Measurements from ENCODE around the gene SFXN1. TPM values are rescaled to one million over a fixed set of nuclear protein-coding genes. Genes with fewer than 3 reads are reported as not detected.
"Not testable (repeated sequence)": the region's sequence is repeated elsewhere in the genome, so short reads cannot be mapped to it uniquely, and the experiment has no call there.

The SFXN1 gene
- total RNA-seq, 1 donor from 2014 or later: 79.5 TPM

- no peak for DNase-seq (ENCODE audit: low spot score in 2 of 2)
- FAIRE-seq: no peak
Observed at GRCh38 chr5:175491223-175491622, 12.9 kb downstream of the SFXN1 start.

GRCh38 chr5:175493260-175493659 is 14.9 kb downstream of the SFXN1 start:
- FAIRE-seq (no peak), DNase-seq (ENCODE audit: low spot score in 2 of 2) (no peak)

- FAIRE-seq: no peak
- DNase-seq (ENCODE audit: low spot score in 2 of 2): no peak
Observed at GRCh38 chr5:175493726-175494125, 15.4 kb downstream of the SFXN1 start.

DNA sequence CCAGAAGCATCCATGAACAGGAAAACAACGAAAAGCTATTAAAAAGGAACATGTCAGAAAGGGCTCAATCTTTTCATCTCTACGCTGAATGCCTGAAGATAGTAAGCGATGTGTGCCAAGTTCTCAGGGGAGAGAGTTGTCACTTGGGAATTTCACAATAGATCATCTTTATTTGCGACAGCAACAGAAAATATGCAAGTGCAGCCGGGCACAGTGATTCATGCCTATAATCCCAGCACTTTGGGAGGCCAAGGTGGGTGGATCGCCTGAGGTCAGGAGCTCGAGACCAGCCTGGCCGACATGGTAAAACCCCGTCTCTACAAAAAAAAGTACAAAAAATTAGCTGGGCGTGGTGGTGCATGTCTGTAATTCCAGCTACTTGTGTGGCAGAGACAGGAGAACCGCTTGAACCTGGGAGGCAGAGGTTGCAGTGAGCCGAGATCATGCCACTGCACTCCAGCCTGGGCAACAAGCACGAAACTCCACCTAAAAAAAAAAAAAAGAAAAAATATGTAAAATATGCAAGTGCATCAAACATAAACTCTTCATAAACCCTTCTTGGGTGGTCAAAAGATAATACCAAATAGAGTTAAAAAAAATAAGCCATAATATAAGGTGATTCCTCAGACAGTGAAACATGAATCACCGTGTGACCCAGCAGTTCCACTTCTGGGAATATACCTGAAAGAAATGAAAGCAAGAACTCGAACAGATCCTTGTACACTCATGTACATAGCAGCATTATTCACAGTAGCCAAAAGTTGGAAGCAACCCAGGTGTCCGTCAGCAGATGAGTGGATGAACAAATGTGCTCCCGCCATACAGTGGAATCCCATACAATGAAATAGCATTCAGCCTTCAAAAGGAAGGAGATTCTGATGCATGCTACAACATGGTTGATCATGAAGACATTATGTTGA is 16.2 kb downstream of the SFXN1 start:
- DNase-seq (ENCODE audit: low spot score in 2 of 2) (no peak), FAIRE-seq (no peak)

DNA sequence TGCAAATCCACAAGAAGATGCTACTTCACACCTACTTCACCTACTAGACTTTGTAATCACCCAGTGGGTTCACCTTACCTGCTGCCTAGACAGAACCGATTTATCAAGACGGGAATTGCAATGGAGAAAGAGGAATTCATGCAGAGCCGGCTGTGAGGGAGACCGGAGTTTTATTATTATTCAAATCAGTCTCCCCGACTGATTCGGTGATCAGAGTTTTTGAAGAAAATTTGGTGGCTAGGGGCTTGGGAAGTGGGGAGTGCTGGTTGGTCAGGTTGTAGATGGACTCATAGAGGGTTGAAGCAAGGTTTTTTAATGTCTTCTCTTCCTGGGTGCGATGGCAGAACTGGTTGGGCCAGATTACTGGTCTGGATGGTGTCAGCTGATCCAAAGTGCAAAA is 23.4 kb downstream of the SFXN1 start:
- DNase-seq (ENCODE audit: low spot score in 2 of 2): no peak
- FAIRE-seq: no peak

DNA sequence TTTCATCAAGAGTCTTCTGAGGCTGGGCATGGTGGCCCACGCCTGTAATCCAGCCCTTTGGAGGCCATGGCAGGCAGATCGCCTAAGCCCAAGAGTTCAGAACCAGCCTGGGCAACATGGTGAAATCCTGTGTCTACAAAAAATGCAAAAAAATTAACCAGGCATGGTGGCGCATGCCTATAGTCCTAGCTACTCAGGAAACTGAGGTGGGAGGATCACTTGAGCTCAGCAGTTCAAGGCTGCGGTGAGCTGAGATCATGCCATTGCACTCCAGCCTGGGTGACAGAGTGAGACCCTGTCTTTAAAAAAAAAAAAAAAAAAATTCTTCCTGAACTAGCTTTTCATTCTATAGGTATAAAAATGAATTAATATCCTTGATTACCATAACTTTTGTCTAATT is 29.3 kb downstream of the SFXN1 start:
- DNase-seq (ENCODE audit: low spot score in 2 of 2); FAIRE-seq: not testable (repeated sequence)

DNA sequence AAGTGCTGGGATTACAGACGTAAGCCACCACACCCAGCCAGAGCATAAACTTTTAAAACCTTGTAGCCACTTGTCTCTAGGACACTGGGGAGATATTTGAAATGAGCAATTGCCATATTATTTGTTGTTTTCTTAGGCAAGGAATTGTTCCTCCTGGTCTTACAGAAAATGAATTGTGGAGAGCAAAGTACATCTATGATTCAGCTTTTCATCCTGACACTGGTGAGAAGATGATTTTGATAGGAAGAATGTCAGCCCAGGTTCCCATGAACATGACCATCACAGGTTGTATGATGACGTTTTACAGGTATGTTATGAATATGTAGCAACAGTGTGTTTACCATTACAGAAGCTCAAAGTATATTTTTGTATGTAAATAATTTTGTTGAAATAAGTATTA is 30.5 kb downstream of the SFXN1 start:
- no peak for FAIRE-seq
- no peak for DNase-seq (ENCODE audit: low spot score in 2 of 2)

- no peak for DNase-seq (ENCODE audit: low spot score in 2 of 2)
Observed at GRCh38 chr5:175513297-175513696, 34.9 kb downstream of the SFXN1 start.

DNA sequence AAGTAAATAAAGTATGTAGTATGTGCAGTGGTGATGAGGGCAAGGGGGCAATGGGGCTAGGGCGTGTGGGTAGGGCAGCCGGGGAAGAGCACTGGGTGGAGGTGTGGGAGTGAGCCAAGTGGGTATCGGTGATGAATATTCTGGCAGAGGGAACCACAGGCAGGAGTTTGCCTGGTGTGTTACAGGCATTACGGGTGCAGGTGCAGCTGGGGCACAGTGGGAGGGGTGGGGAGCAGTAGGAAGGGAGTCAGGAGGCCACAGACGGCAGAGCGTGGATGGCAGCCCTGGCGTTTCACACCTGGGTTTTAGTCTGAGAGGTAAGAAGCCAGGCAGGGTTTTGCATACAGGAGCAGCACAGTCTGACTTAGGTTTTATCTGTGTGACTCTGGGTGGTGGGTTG is 35.4 kb downstream of the SFXN1 start:
- no peak for DNase-seq (ENCODE audit: low spot score in 2 of 2)
- FAIRE-seq: no peak

More at GRCh38 chr5:175513297-175513696, 34.9 kb downstream of the SFXN1 start:
- no peak for FAIRE-seq

DNA sequence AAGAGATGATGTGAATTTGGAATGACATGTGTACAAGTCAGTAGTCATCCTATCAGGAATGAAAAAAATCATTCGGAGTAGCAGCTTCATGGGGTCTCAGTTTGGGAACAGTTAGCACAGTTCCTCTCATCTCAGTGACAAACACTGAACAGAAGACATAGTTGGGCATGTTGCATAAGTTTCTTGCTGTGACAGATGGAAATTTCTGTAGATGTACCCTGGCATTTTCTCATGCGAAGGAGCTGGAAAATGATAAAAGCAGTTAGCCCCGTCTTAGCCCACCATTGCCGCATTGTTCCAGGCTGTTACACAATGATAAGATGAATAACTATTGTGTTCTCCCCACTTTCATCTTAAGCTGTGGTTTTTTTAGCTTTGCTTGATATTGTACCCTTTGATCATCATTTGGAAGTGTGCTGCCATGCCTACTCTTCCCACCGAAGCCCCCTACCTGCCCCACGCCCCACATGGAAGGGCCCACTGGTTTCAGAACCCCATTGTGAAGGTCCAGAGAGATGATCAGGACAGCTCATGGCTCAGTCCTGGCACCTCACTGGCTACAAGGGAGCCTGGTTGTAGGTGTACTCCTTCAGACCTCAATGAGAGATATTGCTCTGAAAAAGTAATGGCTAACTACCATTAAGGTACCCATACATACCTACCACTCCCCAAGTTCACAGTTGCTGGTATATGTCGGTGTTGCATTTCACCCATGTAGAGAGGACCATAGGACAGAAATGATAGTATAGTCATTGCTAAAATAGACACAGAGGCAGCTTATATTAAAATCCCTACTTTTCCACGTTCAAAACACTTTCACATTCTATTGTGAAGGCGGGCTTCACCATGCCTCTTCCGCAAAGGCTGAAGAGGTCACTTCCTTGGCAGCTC is 38.8 kb downstream of the SFXN1 start:
- FAIRE-seq (no peak), DNase-seq (ENCODE audit: low spot score in 2 of 2) (no peak)

GRCh38 chr5:175517824-175518450 is 39.6 kb downstream of the SFXN1 start:
- no peak for DNase-seq (ENCODE audit: low spot score in 2 of 2)
- FAIRE-seq: no peak

DNA sequence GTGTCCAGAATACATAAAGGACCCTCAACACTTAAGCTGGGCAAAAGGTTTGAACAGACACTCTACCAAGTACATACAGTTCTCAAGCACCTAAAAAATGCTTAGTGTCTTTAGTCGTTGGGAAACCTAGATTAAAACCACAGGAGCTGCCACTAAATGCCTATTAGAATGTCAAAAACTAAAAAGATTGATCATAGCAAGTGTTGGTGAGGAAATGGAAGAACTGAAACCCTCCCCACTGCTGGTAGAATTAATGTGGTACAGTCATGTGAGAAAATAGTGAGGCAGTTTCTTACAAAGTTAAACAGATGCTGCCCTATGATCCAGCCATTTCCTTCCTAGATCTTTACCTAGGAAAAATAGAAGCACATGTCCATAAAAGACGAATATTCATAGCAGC is 40.6 kb downstream of the SFXN1 start:
- DNase-seq (ENCODE audit: low spot score in 2 of 2) (no peak), FAIRE-seq (no peak)

- no peak for DNase-seq (ENCODE audit: low spot score in 2 of 2)
- FAIRE-seq: no peak
Observed at GRCh38 chr5:175520321-175520720, 42.0 kb downstream of the SFXN1 start.

- DNase-seq (ENCODE audit: low spot score in 2 of 2): no peak
- FAIRE-seq: no peak
Observed at GRCh38 chr5:175520873-175521272, 42.5 kb downstream of the SFXN1 start.

DNA sequence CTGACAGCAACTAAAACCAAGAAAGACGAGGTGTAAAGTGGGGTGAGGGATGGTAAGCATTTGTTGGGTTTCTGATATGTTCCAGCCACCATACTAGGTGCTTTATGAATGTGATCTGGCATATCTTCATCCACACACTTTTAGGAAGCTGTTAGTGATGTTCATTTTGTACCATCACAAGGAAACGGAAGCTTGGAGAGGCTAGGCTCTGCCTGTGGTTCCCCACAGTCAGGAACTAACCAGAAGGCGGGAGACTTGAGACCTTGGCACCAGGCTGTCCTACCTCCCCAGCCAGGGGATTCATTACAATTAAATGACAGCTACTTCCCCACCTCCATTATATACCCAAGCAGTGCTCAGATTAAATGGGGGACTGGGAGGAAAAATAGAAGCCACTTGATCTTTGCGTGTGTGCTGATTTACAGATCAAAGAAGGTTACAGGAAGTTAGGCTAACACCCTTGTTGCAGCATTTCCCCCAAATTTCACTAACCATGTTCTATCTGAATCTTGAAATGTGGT is 43.0 kb downstream of the SFXN1 start:
- FAIRE-seq (no peak), DNase-seq (ENCODE audit: low spot score in 2 of 2) (no peak)

- FAIRE-seq (no peak), DNase-seq (ENCODE audit: low spot score in 2 of 2) (no peak)
Observed at GRCh38 chr5:175523292-175523691, 44.9 kb downstream of the SFXN1 start.

- FAIRE-seq (no peak), DNase-seq (ENCODE audit: low spot score in 2 of 2) (no peak)
Observed at GRCh38 chr5:175524211-175524610, 45.9 kb downstream of the SFXN1 start.

- no peak for DNase-seq (ENCODE audit: low spot score in 2 of 2)
- FAIRE-seq: no peak
Observed at GRCh38 chr5:175526691-175527090, 48.3 kb downstream of the SFXN1 start.

DNA sequence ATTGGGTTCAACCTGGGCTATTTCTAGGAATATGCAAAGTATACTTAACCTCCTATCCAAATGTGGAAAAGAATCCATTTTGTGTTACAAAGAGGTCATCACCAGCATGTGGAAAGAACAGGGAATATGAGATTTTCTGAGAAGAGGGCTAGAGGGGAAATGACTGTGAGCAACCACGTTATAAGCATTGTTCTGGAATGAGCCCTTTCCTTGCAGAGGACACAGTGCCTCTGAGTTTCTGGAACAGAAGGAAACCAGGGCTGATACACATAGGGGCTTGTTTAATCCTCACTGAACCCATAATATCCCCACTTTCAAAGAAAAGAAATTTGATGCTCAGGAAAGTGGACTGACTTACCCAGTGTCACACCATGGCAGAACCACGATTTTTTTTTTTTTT is 53.0 kb downstream of the SFXN1 start:
- no peak for FAIRE-seq
- DNase-seq (ENCODE audit: low spot score in 2 of 2): no peak

DNA sequence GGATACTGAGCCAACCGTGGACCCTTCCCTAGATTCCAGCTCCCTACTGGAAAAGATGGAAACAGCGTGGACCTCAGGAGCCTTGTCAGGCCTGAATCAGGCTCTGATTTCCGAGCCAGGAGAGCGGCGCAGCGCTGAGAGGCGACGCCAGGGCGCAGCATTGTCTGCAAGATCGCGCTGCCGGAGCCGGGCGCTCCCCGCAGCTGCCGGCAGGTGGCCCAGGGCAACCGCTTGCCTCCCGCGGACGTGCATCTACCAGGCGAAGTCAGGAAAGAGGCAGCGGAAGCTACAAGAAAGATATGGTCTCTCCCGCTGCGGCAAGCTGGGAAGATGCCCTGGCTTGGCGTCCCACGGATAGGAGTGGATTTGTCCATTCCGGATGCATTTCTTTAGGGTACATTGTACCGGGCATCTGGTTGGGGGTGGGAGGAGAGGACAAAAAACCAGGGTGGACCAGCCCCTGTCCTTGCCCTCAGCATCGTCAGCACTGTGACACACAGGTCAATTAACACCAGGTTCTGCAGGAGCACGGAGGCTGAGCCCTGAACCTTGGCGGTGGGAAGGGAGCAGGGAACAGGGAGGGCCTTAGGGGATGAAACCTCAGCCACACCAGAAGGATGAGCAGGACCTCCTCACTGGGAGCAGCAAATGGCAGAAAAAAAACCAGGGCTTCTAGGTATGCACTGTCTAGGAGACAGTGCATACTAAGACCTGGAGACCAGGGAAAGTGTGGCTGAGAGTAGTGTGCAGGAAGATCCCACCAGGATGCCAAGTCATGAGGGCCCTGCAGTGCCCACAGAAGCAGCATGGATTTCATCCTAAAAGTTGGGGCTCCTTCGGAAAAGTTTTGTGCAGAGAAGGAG is 55.9 kb downstream of the SFXN1 start:
- no peak for FAIRE-seq
- peak; percentile 50 to 80 for DNase-seq (ENCODE audit: low spot score in 2 of 2)

All from frontal cortex (tissue), 4 donors.